ENCODE results near the gene ADCY5.

The ADCY5 gene

GRCh38 chr3:123344907-123345594 is 103.8 kb downstream of the ADCY5 start:
- H3K4me3 ChIP-seq (ENCODE audit: low read depth, low read length) = no peak overlapping the region
- TF ChIP-seq, protein P1, sequence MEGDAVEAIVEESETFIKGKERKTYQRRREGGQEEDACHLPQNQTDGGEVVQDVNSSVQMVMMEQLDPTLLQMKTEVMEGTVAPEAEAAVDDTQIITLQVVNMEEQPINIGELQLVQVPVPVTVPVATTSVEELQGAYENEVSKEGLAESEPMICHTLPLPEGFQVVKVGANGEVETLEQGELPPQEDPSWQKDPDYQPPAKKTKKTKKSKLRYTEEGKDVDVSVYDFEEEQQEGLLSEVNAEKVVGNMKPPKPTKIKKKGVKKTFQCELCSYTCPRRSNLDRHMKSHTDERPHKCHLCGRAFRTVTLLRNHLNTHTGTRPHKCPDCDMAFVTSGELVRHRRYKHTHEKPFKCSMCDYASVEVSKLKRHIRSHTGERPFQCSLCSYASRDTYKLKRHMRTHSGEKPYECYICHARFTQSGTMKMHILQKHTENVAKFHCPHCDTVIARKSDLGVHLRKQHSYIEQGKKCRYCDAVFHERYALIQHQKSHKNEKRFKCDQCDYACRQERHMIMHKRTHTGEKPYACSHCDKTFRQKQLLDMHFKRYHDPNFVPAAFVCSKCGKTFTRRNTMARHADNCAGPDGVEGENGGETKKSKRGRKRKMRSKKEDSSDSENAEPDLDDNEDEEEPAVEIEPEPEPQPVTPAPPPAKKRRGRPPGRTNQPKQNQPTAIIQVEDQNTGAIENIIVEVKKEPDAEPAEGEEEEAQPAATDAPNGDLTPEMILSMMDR (IDR thresholded peaks at IDR 0.05; ENCODE audit: low read depth, low read length) = no peak

DNA sequence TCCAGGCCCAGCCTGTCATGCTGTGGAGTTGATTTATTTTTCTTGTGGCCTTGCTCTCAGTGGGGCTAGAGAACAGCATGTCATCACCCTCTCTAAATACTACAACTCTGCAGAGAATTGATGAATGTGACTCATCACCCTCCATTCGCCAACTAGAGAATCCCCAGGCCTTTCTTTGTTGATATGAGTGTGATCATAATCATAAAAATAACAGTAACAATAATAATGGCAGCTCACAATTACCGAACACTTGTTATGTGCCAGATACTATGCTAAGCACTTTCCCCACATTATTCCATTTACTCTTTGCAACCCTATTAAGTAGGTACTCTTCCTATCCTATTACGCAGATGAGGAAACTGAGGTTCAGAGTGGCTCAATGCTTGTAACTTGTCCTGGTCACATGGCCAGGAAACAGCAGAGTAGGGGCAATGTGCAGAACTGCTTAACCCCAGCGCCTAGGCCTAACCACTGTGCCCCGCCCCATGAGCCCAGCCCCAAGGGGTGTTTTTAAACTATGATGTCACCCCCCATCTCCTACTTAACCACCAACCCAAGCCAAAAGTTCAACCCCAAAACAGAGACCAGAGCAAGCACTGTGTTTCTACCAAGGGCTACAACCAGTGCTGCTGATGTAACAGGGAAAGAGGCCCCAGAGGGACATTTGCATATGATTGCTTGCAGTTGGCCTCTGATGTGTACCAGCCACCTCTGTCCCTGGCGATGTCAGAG is 104.5 kb downstream of the ADCY5 start:
- TF ChIP-seq, protein P1 (IDR thresholded peaks at IDR 0.05; ENCODE audit: low read depth, low read length) = no peak

GRCh38 chr3:123343296-123344174 is 105.4 kb downstream of the ADCY5 start:
- H3K4me3 ChIP-seq (ENCODE audit: low read depth, low read length) = no peak overlapping the region
- TF ChIP-seq, protein P1 (IDR thresholded peaks at IDR 0.05; ENCODE audit: low read depth, low read length) = no peak

More for the DNA sequence above, 104.5 kb downstream of the ADCY5 start:
- no peak overlapping the region for H3K4me3 ChIP-seq (ENCODE audit: low read depth, low read length)

DNA sequence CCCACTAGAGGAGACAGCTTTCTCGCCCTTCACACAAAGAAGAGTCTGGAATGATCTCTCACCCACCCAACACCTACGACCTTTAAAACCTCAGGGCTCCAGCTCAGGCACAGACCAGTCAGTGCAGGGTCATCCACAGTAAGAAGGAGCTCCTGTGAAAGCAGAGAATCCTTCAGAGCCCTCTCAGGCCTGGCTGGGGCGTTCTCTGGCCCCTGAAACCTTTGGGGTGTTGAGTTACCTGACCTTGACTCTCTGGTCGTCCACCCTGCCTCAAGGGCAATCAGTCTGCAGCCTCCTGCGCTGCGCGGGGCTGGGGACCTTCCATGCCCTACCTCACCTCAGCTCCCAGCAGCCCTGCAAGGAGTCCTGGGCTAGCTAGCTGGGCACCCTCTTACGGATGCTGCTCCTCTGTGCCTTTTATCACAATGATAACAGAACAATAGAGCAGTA is 106.2 kb downstream of the ADCY5 start:
- TF ChIP-seq, protein P1 (IDR thresholded peaks at IDR 0.05; ENCODE audit: low read depth, low read length) = no peak
- no peak overlapping the region for H3K4me3 ChIP-seq (ENCODE audit: low read depth, low read length)

- H3K4me3 ChIP-seq (ENCODE audit: low read depth, low read length) = no peak overlapping the region
These were observed 106.8 kb downstream of the ADCY5 start for GRCh38 chr3:123341871-123342630.

DNA sequence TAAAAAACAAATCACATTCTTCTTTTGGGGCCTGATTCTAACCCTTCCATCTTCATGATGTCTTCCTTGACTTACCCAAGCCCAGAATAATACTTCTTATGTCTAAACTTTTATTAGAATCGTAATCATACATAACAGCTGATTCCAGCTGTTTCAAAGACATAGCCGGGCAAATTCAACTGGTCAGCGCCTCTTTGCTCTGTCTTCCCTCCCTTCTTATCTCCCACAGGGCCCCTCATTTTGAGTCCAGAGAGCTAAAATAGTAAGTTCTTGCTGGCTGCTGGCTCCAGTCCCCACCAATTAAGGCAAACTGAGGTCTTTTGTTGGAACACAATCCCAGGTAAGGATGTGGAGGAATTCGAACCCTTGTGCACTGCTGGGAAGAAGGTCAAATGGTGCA is 108.6 kb downstream of the ADCY5 start:
- TF ChIP-seq, protein P1 (IDR thresholded peaks at IDR 0.05; ENCODE audit: low read depth, low read length) = no peak

More at GRCh38 chr3:123341871-123342630, 106.8 kb downstream of the ADCY5 start:
- TF ChIP-seq, protein P1 (IDR thresholded peaks at IDR 0.05; ENCODE audit: low read depth, low read length) = no peak

More for the DNA sequence above, 108.6 kb downstream of the ADCY5 start:
- H3K4me3 ChIP-seq (ENCODE audit: low read depth, low read length) = no peak overlapping the region
